Hematopoietic multipotent progenitor cell treated with erythropoietin and hydrocortisone succinate and interleukin-3 and kit ligand, for 8 days (in vitro differentiated cells): Measurements from ENCODE around the gene MGAT3.
A peak's percentile ranks its signal among the peaks of the same experiment; 100 is the strongest.
"Not testable (repeated sequence)": the region's sequence is repeated elsewhere in the genome, so short reads cannot be mapped to it uniquely, and the experiment has no call there.

Experiments
- DNase-seq: peaks from one replicate; pipeline ENCODE4 v3.0.0-alpha.2; 2015

The MGAT3 gene

DNA sequence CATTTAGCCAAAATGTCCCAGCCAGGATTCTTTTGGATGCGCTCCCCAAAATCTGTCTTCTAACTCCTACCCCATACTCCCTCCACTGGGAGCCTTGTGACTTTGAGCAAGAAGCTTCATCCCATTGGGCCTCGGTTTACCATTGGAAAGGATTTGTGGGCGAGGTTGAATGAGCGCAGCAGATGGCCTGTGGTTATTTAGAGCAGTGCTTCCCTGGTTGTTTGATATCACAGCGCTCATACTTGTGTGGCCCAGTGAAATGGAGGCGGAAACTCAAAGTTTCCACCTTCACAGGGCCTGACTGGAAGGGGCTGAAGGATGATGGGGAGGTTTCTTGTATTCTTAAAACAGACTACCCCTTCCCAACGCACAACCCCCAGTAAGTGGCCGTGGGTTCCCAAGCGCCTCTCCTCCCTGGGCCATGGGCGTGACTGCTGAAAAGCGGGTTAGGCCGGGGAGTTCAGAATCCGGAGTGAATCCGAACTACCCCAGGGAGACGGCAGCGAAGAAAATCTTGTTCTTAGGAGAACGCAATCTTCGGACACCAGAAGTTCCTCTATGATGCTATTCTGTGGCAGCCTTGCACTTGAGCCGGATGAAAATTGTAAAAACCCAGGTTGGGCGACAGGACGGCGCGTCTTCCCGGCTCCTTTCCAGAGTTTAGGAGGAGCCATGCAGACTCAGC lies 62.3 kb downstream of the MGAT3 start:
- DNase-seq = peak; percentile 64

DNA sequence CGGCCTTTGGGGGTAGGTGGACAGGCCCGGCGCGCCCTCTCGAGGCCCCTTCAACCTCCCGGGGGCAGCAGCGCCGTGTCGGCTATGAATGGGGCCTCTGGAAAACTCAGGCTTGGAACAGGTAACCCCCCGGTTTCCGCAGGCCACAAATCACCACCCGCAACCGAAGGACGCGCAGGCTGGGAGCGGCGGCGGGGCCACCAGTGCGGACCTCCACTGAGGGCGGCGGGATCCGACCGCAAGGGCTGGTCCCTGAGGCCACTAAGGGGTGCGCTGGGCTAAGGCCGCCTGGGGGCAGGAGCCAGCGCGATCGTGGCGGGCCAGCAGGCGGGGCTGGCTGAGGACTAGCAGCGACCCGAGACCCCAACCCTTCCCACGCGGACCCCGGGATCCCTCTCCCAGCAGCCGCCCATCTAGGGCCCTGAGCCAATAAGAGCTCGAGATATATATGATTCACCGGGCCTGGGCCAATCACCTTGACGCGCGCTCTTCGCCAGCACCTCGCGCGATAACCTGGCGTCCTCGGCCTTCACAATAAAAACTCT lies 62.9 kb downstream of the MGAT3 start:
- peak; percentile 99 for DNase-seq

DNA sequence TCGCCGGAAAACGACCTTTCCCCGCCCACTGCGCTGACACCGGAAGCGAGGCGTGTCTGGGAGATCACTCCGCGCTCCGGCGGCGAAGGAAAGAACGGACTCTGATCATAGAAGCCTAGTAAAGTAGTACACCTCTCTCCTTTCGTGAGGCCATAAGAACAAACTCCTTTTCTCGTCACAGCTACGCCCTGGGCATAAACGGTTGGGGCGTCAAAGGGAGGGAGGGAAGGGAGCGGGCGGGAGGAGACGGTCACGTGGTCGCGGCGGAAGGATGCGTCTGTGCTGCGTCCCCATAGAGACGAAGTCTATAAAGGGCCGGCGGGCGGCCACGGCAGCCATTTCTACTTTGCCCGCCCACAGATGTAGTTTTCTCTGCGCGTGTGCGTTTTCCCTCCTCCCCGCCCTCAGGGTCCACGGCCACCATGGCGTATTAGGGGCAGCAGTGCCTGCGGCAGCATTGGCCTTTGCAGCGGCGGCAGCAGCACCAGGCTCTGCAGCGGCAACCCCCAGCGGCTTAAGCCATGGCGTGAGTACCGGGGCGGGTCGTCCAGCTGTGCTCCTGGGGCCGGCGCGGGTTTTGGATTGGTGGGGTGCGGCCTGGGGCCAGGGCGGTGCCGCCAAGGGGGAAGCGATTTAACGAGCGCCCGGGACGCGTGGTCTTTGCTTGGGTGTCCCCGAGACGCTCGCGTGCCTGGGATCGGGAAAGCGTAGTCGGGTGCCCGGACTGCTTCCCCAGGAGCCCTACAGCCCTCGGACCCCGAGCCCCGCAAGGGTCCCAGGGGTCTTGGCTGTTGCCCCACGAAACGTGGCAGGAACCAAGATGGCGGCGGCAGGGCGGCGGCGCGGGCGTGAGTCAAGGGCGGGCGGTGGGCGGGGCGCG lies 63.7 kb downstream of the MGAT3 start, which contains the start of gene ATF4:
Gene ATF4 (plus strand): TSS at position 337 of the 880 bp plus-strand sequence. CDS start 884 bp downstream, outside the sequence.
- DNase-seq = no peak

DNA sequence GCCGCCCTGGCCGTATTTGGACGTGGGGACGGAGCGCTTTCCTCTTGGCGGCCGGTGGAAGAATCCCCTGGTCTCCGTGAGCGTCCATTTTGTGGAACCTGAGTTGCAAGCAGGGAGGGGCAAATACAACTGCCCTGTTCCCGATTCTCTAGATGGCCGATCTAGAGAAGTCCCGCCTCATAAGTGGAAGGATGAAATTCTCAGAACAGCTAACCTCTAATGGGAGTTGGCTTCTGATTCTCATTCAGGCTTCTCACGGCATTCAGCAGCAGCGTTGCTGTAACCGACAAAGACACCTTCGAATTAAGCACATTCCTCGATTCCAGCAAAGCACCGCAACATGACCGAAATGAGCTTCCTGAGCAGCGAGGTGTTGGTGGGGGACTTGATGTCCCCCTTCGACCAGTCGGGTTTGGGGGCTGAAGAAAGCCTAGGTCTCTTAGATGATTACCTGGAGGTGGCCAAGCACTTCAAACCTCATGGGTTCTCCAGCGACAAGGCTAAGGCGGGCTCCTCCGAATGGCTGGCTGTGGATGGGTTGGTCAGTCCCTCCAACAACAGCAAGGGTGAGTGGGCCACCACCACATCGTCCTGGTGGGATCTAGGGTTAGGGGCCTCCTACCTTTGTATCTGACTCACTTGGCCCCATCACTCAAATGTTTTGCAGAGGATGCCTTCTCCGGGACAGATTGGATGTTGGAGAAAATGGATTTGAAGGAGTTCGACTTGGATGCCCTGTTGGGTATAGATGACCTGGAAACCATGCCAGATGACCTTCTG lies 64.5 kb downstream of the MGAT3 start:
- peak; percentile 79 for DNase-seq

DNA sequence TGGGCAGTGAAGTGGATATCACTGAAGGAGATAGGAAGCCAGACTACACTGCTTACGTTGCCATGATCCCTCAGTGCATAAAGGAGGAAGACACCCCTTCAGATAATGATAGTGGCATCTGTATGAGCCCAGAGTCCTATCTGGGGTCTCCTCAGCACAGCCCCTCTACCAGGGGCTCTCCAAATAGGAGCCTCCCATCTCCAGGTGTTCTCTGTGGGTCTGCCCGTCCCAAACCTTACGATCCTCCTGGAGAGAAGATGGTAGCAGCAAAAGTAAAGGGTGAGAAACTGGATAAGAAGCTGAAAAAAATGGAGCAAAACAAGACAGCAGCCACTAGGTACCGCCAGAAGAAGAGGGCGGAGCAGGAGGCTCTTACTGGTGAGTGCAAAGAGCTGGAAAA lies 65.3 kb downstream of the MGAT3 start:
- not testable (repeated sequence) for DNase-seq

DNA sequence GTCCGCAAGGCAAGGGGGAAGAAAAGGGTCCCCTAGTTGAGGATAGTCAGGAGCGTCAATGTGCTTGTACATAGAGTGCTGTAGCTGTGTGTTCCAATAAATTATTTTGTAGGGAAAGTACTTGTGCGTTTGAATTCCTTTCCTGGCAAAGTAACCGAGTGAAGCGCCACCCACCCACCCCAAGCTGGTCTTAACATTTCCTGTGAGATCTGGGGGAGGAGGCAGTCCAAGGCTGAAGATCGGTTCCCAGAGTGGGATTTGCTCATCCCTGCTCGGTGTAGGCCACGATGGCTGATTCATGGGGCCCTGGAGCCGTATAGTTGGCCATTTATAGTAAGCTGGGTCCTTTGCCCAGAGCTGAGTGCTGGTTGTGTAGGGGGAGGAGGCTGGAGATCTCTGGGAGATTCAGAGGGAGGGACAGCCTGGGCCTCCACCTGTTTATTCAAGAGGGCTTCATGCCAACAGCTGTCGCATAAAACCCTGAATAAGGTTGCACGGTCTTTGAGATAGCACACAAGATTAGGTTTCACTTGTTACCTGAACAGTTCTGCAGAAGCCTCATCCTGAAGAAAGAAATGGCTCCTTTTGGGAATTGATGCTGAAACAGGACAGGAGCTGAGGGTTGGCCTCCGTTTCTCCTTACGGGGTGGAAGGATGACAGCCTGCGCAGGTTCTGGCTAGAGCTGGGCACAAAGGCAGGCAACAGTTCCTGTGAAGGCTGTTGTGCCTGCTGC lies 65.9 kb downstream of the MGAT3 start:
- peak; percentile 57 for DNase-seq

DNA sequence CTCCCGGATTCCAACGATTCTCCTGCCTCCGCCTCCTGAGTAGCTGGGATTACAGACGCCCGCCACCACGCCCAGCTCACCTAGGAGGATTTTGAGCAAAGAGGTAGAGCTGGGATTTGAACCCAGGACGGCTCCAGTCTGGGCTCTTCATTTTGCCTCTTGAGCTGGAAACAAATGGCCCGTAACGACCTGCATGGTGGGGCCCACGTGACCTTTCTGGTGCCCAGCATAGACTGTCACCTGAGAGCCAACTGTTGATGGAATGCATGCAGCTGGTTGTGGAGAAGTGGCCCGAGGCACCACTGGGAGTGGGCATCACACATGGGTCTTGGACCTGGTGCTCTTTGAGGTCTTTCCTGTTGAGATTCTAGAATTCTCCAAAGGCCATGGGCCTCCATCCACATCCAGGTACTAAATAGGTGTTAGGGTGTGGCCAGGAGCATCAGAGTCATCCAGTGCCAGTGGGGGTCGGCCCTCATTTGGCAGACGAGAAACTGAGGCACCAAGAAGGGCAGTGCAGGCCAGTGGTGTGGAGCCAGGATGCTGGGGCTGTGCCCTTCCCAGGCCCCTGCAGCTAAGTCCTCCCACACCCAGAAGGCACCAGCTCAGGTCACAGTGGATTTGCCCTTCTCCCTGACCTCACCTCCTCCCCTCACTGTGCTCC lies 67.4 kb downstream of the MGAT3 start:
- DNase-seq = no peak

DNA sequence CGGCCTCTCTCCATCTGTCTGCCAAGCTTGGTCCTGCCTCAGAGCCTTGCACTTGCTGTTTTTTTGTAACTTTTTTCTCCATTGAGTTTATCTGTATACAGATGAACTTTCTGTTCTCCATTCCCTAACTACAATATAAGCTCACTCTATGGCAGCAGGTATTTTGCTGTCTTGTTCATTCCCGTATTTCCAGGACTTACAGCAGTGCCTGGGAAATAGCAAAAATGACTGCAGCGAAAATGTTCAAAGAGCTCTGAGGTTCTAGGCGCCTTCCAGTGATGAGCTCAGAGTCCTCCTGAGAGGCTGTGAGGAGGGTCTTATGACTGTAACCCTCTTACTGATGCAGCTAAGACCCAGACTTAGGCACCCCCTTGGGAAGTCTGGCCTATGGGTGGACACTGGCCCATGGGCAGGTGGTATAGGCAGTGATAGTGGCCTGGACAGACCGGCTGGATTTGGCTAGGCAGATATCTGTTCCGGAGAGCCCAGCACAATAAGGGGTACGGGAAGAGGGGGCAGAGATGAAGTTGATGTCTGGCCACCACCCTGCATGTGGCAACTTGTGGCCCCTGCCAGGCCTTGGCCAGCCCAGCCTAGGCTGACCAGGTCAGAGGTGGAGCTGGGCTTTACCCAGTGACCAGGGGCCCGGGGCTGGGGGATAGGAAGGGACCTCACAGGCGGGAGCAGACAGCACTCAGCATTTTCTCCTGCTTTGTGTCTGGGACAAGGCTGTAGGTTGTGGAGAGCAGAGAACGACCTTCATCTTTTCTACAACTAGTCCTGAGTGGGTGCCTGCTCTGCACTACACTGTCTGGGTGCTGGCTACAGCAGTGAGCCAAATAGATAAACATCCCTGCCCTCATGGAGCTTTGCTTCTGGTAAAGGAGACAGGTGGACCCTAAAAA lies 68.2 kb downstream of the MGAT3 start:
- peak; percentile 43 for DNase-seq

DNA sequence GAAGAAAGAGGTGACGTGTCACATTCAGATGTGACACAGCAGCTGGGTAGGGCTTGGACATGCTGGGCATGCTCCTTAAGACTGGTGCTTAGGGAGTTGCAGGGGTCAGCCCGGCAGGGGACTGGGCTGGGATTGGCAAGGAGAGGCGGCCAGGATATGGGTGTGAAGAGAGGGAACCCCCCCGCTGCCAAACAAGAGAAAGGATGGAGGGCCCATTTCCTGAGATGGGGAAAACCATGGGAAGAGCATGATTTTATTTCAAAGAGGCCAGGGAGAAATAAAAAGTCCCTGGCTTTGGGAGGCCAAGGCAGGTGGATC lies 68.8 kb downstream of the MGAT3 start:
- DNase-seq = no peak

DNA sequence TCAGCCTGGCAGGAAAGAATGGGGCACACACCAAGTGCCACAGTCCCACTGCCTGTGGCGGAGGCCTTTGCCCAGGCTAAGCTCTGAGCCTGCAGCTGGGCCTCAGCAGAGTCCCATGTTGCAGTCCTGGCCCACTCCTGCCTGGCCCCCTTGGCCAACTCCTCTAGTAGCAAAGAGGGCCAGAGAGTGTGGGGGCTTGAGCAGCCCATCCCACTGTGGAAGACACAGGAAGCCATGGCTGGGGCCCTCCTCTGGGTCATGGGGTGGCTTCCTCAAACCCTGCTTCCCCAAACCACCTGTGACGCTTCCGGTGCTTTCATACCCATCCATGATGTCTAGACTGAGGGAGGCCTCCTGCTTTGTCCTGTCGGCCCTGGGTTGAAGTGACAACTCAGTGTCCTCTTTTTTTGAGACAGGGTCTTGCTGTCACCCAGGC lies 69.9 kb downstream of the MGAT3 start:
- peak; percentile 37 for DNase-seq

DNA sequence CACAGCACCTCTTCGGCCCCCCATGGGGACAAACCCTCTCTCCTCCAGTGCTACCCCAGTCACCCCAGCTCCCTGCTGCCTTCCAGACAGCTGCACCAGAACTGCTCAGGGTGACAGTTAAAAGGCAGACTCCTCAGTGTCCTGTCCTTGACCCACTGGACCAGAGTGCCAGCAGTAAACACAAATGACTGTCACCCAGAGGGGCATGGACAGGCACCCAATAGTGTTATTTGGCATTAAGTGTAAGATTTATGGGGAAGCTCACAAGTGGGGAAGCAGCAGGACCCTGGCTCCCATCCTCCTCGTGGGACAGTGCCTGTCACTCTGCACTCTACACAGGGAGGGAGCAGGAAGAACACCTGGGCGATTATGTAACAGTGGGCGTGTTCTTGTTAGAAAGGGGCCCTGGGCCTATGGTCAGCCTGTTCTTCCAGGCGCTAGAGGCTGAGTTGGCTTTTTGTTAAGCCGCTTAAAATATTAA lies 70.7 kb downstream of the MGAT3 start:
- no peak for DNase-seq

DNA sequence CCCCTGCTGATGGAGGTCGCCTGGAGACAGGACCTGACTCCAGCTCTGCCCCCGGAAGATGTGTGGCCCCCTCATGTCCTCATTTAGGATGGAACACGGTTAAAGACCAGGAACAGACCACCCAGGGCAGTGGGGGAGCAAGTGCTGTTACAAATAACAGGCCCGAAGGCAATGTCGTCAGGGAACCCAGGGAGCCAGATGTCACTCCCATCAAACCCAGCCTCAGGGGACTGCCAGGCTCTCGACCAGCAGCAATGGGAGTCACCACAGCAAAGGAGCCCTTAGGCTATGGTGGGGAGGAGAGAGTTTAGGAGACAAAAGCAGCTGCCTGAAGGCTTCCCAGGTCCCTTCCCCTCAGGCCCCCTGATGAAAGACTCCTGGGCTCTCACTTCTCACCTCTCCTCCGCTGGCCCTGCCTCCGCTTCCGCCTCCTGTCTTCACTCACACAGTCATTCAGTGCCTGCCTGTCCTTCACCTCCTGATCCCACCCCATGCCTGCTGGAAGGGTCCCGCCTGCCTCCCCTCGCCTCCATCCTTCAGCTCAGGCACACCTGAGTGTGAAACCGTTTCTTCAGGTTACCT lies 71.4 kb downstream of the MGAT3 start:
- no peak for DNase-seq

DNA sequence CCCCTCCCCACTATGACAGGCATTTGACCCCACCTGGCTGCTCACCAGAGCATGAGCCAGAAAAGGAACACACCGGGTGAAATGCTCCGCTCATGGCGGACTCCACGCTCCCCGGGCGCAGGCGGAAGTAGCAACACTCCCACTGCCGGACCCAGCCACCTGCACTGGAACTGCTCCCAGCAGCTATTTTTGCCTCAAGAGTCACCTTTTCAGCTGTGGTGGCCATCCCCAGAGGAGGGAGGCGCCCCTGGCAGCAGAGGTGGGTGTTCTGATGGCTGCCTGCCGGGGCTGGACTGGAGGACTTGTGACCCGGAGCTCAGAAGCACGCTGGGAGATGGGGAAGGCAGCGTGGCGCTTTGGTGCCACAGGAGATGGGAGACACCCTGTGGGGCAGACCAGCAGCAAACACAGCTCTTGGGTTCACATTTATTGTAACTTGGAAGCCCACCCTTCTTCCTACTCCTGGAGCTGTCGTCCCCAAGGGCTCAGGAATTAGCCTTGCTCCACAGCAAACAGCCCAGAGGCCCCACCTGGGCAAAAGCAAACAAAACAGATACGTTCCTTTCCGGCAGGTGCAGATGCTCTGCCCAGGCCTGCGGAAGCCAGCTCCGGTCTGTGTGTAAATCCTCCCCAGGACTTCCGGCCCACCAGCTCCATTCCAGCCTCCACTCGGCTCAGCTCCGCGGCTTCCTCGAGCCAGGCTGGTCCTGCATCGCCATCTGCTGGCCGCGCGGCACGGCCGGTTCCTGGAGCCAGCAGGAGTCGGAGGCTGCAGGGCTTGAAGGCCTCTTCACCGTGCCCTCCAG lies 72.1 kb downstream of the MGAT3 start:
- peak; percentile 89 for DNase-seq

DNA sequence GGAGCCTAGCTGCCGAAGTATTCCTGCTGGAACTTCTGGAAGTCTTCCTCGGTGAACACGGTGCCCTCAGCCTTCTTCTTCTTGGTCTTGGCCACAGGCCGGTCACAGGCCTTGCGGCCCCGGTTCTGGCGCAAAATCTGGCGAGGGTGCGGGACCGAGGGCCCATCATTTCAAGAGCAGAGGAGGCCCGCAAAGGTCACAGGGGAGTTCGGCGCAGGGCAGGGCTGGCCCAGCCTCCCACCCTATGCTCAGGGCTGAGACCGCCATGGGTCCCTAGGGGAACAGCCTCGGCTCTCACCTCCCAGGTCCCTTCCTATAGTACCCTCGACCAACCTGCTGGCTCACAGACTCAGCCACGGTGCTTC lies 72.7 kb downstream of the MGAT3 start:
- DNase-seq = no peak

DNA sequence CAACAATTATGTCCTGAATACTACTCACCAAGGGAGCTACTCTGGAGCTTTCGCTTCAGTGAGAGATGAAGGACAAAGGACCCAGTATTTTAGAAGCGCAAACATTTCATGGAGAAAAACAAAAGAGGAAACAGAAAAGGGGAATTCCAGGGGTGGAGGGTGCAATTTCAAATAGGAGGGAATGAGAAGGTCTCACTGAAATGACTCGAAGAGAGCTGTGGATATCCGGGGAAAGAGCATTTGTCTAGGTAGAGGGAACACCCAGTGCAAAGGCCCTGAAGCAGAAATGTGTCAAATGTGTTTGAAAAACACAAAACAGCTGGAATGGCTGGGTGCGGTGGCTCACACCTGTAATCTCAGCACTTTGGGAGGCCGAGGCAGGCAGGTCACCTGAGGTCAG lies 73.3 kb downstream of the MGAT3 start:
- DNase-seq = no peak

DNA sequence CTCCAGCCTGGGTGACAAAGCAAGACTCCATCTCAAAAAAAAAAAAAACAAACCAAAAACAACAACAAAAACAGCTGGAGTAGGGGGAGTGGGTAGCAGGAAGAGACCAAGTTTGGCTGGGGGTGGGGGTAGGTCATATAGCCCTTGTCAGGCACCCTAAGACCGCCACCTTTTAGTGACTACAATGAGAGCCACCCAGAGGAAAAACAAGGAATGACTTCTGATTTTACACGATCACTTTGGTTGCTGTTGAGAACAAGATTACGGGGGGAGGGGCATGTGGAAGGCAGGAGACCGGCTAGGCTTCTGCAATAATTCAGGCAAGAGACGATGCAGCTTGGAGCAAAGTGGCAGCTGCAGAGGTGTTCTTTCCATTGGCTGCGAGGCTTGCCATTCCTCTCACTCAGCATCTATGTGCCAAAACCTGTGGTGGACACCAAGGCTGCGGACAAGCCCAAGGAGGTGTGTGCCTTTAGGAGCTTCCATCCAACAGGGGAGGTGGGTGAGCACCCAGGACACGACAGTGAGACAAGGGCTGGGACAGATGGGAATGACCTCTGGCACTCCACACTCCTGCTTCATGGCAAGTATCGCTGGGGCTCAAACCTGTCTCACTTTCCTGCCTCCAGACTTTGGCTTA lies 74.0 kb downstream of the MGAT3 start:
- DNase-seq = peak; percentile 73

DNA sequence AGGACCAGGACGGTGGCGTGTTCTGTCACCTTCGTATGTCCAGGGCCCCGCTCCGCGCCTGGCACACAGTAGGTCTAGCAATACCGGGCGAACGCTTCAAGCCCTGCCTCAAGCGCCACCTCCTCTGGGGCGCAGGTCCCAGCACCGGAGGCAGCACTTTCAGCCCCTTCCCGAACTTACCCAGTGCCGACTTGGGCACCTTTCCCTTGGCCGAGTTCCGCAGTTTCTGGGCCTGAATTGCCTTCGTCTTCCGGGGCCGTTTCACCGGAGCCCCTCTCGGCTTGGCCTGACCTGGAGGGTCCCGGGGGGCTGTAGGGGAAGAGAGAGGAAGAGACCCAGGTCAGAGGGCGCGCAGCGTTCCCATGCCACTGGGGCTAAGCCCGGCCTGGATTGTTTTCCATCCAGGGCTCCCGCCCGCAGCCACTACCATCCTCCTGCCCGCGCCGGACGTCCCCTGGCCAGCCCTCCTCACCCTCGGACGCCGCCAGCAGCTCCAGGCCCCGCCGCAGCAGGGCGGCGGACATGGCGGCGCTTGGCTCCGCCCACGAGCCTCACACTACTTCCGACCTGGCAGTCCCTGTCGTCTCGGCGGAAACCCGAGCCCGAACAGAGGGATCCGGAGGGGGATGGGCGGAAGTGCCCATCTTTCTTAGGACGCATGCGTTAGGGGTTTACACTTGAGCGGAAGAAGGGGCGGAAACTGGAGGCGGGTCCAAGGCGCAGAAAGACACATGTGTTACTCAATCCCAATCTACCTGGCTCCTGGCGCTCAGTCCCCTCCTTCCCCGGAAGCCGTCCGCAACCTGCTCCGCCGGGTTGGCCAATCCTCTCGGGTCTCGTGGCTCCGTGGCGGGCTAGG lies 75.6 kb downstream of the MGAT3 start, which contains the start of gene RPS19BP1:
Gene RPS19BP1 (minus strand): TSS at position 534 of the 859 bp plus-strand sequence. CDS start 10 bp downstream, at position 524.
- peak; percentile 100 for DNase-seq

DNA sequence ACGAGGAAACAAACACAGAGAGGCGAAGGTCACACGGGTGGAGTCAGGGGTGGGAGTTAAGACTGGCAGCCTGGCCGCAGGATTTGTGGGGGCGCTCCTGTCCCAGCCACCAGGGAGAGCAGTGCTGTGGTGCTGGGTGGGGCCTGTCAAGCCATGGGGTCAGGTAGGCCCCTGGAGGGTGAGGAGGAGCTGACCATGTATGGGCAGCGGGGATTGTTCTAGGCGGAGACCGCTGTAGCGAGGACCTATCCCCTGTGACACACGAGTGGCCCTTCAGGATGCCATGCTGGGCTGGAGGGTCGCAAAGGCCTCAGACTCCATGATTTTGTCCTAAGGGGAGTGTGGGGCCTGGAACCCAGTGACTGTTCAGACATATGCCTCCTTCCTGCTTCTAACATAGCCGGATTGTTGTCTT lies 77.3 kb downstream of the MGAT3 start:
- no peak for DNase-seq
